K562 (cell line): Measurements from ENCODE around the gene MYADML2. TPM values are rescaled to one million over a fixed set of nuclear protein-coding genes. Genes with fewer than 3 reads are reported as not detected.

ENCODE experiments used
- CREB1 ChIP-seq, 2 experiments: sonication (generic) in 1 of 2; formaldehyde crosslinking in 1 of 2; IDR thresholded peaks; 2 replicates each; pipeline versions ENCODE4 v1.6.1 to v1.8.0; 2012 to 2022; ENCODE audit warnings: inconsistent platforms in 1 of 2, mild to moderate bottlenecking in 1 of 2, missing genetic modification reagents in 1 of 2, moderate library complexity in 1 of 2
- CREB3 ChIP-seq: fragments of 450-650 bp; conservative IDR thresholded peaks from 2 replicates; pipeline ENCODE4 v1.6.1; 2016; ENCODE audit warnings: missing genetic modification characterization, low read depth, mild to moderate bottlenecking, missing compliant biosample characterization, moderate library complexity
- DMBX1 ChIP-seq: fragments of 250-450 bp; sonication (Bioruptor Pico); IDR thresholded peaks from 2 replicates; pipeline ENCODE4 v1.8.0; 2022; ENCODE audit warnings: inconsistent platforms, mild to moderate bottlenecking, moderate library complexity, borderline replicate concordance
- EGR1 ChIP-seq: fragments of 450-650 bp; conservative IDR thresholded peaks from 2 replicates; pipeline ENCODE4 v1.6.1; 2017; ENCODE audit warnings: mild to moderate bottlenecking
- PREB ChIP-seq: sonication (generic); formaldehyde crosslinking; IDR thresholded peaks from 2 replicates; pipeline ENCODE4 v1.8.1; 2023; ENCODE audit warnings: mild to moderate bottlenecking, missing genetic modification reagents
- ZBTB7A ChIP-seq: IDR thresholded peaks from 2 replicates; pipeline ENCODE4 v1.6.1; 2011; ENCODE audit warnings: low read depth, mild to moderate bottlenecking, low read length, moderate library complexity, borderline replicate concordance; ENCODE audit not compliant: control insufficient read depth
- ZNF232 ChIP-seq: sonication (generic); formaldehyde crosslinking; IDR thresholded peaks from 2 replicates; pipeline ENCODE4 v1.8.0; 2022; ENCODE audit warnings: mild to moderate bottlenecking, missing genetic modification reagents
- ZNF274 ChIP-seq: IDR thresholded peaks from 2 replicates; pipeline ENCODE4 v1.6.1; 2011; ENCODE audit warnings: low read depth, mild to moderate bottlenecking, low read length, moderate library complexity, borderline replicate concordance
- ZNF282 ChIP-seq: sonication (generic); formaldehyde crosslinking; IDR thresholded peaks from 2 replicates; pipeline ENCODE4 v1.8.1; 2023; ENCODE audit warnings: missing genetic modification reagents
- polyA plus RNA-seq, 8 experiments: library from polyadenylated mRNA; depleted of rRNA in 4 of 8; stranded (reverse) in 5 of 8; unstranded in 3 of 8; fragments of >200 nt; fragmentation: Nextera tagmentation in 2 of 8; fragmentation: Illumina TruSeq in 1 of 8; extraction: Ambion mirVana in 2 of 8; extraction: Trizol in 1 of 8; gene quantifications; 2 replicates each; pipeline versions ENCODE4 v1.2.1 to v1.2.3, GENCODE V29; 2011 to 2014; ENCODE audit warnings: inconsistent platforms in 1 of 8, missing spikeins in 1 of 8
- total RNA-seq, 7 experiments: library from RNA; depleted of rRNA in 6 of 7; stranded (reverse); fragments of >200 nt in 6 of 7; fragmentation: Illumina TruSeq in 2 of 7; extraction: Trizol in 2 of 7; gene quantifications; 2 replicates each; pipeline versions ENCODE4 v1.2.1 to v1.2.3, GENCODE V29; 2011 to 2021; ENCODE audit warnings: low replicate concordance in 1 of 7
- TF ChIP-seq, protein P1 (sequence below), 2 experiments: IDR thresholded peaks; 2 replicates each; pipeline ENCODE4 v1.6.1; 2012; ENCODE audit warnings: improper control_type of control experiment in 2 of 2, low read depth in 2 of 2, low read length in 2 of 2, borderline replicate concordance in 1 of 2
- TF ChIP-seq, protein P2 (sequence below): sonication (generic); formaldehyde crosslinking; IDR thresholded peaks from 2 replicates; pipeline ENCODE4 v1.8.0; 2022; ENCODE audit warnings: mild to moderate bottlenecking, missing genetic modification reagents
- TF ChIP-seq, protein P3 (sequence below): sonication (generic); formaldehyde crosslinking; IDR thresholded peaks from 2 replicates; pipeline ENCODE4 v1.8.0; 2022; ENCODE audit warnings: mild to moderate bottlenecking, low read depth, missing genetic modification reagents

Gene MYADML2
- total and polyA plus RNA-seq, 9 of the 15 experiments (the other 6 are each of a cell fraction or from before 2014, with no cell fraction given) = not detected

- TF ChIP-seq, protein P1, sequence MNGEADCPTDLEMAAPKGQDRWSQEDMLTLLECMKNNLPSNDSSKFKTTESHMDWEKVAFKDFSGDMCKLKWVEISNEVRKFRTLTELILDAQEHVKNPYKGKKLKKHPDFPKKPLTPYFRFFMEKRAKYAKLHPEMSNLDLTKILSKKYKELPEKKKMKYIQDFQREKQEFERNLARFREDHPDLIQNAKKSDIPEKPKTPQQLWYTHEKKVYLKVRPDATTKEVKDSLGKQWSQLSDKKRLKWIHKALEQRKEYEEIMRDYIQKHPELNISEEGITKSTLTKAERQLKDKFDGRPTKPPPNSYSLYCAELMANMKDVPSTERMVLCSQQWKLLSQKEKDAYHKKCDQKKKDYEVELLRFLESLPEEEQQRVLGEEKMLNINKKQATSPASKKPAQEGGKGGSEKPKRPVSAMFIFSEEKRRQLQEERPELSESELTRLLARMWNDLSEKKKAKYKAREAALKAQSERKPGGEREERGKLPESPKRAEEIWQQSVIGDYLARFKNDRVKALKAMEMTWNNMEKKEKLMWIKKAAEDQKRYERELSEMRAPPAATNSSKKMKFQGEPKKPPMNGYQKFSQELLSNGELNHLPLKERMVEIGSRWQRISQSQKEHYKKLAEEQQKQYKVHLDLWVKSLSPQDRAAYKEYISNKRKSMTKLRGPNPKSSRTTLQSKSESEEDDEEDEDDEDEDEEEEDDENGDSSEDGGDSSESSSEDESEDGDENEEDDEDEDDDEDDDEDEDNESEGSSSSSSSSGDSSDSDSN (IDR thresholded peaks at IDR 0.05; ENCODE audit: borderline replicate concordance in 1 of 2, low read depth in 2 of 2, low read length in 2 of 2) = 0 out of 4 replicates have a peak, but pooled peaks of 1 of the 2 experiments have one; percentile 8
- TF ChIP-seq EGR1 (0 out of 2 replicates have a peak, but pooled peaks have one; percentile 3), ZNF274 (no peak), DMBX1 (CRISPR knock-in tag) (peak; percentile 82), ZNF282 (no peak), PREB (0 out of 2 replicates have a peak, but pooled peaks have one; percentile 79), ZNF232 (CRISPR knock-in tag) (peak; percentile 36; the same call in 1 of the 2 replicates), CREB1 (IDR thresholded peaks at IDR 0.05) (no peak), CREB1 (CRISPR knock-in tag; IDR thresholded peaks at IDR 0.05) (no peak), ZBTB7A (no peak), CREB3 (peak; percentile 79; the same call in 1 of the 2 replicates)
- TF ChIP-seq, protein P2, sequence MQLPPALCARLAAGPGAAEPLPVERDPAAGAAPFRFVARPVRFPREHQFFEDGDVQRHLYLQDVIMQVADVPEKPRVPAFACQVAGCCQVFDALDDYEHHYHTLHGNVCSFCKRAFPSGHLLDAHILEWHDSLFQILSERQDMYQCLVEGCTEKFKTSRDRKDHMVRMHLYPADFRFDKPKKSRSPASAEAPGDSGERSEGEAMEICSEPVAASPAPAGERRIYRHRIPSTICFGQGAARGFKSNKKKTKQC (CRISPR knock-in tag) = peak; percentile 17; the same call in 1 of the 2 replicates
- TF ChIP-seq, protein P3, sequence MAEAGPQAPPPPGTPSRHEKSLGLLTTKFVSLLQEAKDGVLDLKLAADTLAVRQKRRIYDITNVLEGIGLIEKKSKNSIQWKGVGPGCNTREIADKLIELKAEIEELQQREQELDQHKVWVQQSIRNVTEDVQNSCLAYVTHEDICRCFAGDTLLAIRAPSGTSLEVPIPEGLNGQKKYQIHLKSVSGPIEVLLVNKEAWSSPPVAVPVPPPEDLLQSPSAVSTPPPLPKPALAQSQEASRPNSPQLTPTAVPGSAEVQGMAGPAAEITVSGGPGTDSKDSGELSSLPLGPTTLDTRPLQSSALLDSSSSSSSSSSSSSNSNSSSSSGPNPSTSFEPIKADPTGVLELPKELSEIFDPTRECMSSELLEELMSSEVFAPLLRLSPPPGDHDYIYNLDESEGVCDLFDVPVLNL (CRISPR knock-in tag) = no peak
These were observed 29.5 kb upstream of the MYADML2 start (continued) for GRCh38 chr17:81976332-81977210.
